Stimulated activated naive B cell treated with anti-CD40 and anti-IgM and Interleukin-4, amounts not matched to agents 10 μg/mL and 1 μg/mL and 100 μg/mL, for 72 hours (primary cell): Measurements from ENCODE around the gene TMEM184C.
A peak's percentile ranks its signal among the peaks of the same experiment; 100 is the strongest.

Source experiments
- ATAC-seq, 2 donors: fragments of 150-1000 bp; cut with Tn5 transposase; replicated peaks; 2 replicates each; pipeline ENCODE4 v1.10.0; 2021; ENCODE audit warnings: moderate library complexity in 1 of 2
- DNase-seq: peaks from one replicate; pipeline ENCODE4 v3.0.0; 2021
- H3K27ac Mint-ChIP-seq: one replicate; pipeline ENCODE4 v1.8.0; 2022; ENCODE audit warnings: mild to moderate bottlenecking, mixed read lengths
- H3K27me3 Mint-ChIP-seq, 2 donors: one replicate each; pipeline ENCODE4 v1.8.0; 2022; ENCODE audit warnings: mixed read lengths in 2 of 2
- H3K36me3 Mint-ChIP-seq, 2 donors: one replicate each; pipeline ENCODE4 v1.8.0; 2022; ENCODE audit warnings: mixed read lengths in 2 of 2, mild to moderate bottlenecking in 1 of 2
- H3K4me1 Mint-ChIP-seq, 2 donors: one replicate each; pipeline ENCODE4 v1.8.0; 2022; ENCODE audit warnings: mixed read lengths in 2 of 2, mild to moderate bottlenecking in 1 of 2
- H3K4me3 Mint-ChIP-seq, 2 donors: one replicate each; pipeline ENCODE4 v1.8.0; 2022; ENCODE audit warnings: mild to moderate bottlenecking in 2 of 2, mixed read lengths in 2 of 2, moderate library complexity in 1 of 2
- H3K9me3 Mint-ChIP-seq, 2 donors: one replicate each; pipeline ENCODE4 v1.8.0; 2022; ENCODE audit warnings: mixed read lengths in 2 of 2, mild to moderate bottlenecking in 1 of 2

The TMEM184C gene

DNA sequence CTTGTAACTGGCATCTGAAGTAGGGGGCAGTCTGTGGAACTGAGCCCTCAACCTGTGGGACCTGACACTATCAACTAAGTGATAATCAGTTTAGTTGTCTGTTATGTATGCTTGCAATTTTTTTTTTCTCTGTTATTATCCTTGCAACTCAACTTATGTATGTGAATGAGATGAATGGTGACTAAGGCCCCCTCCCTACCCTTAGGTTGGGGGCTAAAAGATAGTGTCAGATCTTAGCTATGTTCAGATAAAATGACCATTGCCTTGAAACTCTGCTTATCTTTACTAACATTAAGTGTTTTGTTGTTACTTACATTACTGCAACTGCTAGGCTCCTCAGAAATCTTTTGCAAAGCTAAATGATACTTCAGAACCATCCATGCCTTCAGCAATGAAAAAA is 31.5 kb downstream of the TMEM184C start:
- Mint-ChIP-seq H3K27me3 (no peaks in the 10 kb centered on the region), H3K27ac (peak overlapping the region; percentile 6), H3K9me3 (peaks cover 0 to 2% of the 10 kb centered on the region in 2 donors), H3K4me3 (no peak overlapping the region), H3K4me1 (peaks cover 7 to 18% of the 10 kb centered on the region in 2 donors), H3K36me3 (peaks cover 41 to 64% of the 10 kb centered on the region in 2 donors)
- DNase-seq (no peak), ATAC-seq (no peak)

DNA sequence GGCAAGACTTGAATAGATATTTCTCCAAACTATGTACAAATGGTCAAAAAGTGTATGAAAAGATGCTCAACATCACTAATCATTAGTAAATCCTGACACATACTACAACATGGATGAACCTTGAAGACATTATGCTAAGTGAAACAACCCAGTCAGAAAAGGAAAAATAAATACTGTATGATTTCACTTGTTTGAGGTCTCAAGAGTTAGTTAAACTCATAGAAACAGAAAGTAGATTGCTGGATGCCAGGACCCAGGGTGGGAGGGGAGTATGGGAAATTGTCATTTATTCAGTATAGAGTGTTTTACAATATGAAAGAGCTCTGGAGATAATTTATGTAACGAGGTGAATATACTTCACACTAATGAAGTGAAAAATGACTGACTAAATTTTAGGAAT is 34.4 kb downstream of the TMEM184C start:
- Mint-ChIP-seq H3K27me3 (no peaks in the 10 kb centered on the region), H3K4me1 (peaks cover 5 to 12% of the 10 kb centered on the region in 2 donors), H3K9me3 (peaks cover 0 to 2% of the 10 kb centered on the region in 2 donors), H3K36me3 (peaks cover 49 to 68% of the 10 kb centered on the region in 2 donors), H3K27ac (no peak overlapping the region), H3K4me3 (no peak overlapping the region)
- ATAC-seq (no peak), DNase-seq (no peak)

DNA sequence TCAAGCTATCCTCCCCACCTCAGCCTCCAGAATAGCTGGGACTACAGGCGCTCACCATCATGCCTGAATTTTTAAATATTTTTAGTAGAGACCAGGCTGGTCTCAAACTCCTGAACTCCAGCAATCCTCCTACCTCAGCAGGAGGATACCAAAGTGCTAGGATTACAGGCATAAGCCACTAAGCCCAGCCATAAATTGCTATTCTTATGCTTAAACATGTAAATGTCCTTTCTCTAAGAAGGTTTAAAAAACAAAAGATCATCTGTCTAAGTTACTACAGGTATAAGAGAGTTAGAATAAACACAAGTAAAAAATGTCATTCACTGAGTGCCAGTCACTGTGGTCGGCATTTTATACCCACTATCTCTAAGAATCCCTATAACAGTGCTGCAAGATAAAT is 38.4 kb downstream of the TMEM184C start:
- peaks cover 39 to 58% of the 10 kb centered on the region in 2 donors for H3K36me3 Mint-ChIP-seq
- DNase-seq (no peak), ATAC-seq (no peak)
- H3K9me3 Mint-ChIP-seq: no peaks in the 10 kb centered on the region
- H3K27ac Mint-ChIP-seq: no peak overlapping the region
- H3K4me3 Mint-ChIP-seq: no peak overlapping the region
- no peaks in the 10 kb centered on the region for H3K27me3 Mint-ChIP-seq
- H3K4me1 Mint-ChIP-seq: no peaks in the 10 kb centered on the region

DNA sequence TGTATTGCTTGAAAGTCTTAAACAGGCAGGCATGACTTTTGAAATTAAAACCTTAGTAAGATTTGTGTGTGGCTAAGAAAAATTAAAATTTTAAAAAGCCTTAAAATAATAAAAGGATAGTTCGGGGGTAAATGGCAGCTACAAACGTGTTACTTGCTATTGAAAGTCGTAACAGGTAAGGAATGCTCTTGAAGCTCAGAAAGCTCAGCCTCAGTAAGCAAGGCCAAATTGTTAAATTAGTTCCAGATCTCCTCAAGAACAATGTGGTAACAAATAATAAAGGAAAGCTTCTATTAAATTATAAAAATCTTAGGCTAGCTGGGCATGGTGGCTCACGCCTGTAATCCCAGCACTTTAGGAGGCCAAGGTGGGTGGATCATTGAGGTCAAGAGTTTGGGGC is 41.3 kb downstream of the TMEM184C start:
- Mint-ChIP-seq H3K36me3 (peaks cover 36 to 46% of the 10 kb centered on the region in 2 donors), H3K4me1 (no peaks in the 10 kb centered on the region), H3K27ac (no peak overlapping the region), H3K9me3 (no peaks in the 10 kb centered on the region), H3K4me3 (no peak overlapping the region), H3K27me3 (no peaks in the 10 kb centered on the region)
- no peak for DNase-seq
- ATAC-seq: no peak

DNA sequence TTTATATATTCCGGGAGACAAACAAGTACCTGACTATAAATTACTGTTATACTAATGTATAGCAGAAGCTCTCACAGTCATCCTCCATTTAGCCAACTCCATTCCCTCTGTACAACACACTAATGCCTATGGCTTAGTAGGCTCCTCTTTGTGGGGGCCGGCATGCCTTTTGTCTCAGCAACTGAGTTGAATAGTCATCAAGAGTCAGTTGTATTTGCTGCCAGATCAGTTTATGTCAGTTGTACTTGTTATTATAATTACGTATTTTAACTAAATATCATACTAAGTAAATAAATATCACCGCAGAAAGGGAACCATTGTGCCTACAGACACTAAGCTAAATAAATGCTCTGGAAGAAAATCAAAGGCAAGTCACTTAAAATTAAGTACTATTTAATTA is 56.9 kb downstream of the TMEM184C start:
- peaks cover 19 to 28% of the 10 kb centered on the region in 2 donors for H3K36me3 Mint-ChIP-seq

DNA sequence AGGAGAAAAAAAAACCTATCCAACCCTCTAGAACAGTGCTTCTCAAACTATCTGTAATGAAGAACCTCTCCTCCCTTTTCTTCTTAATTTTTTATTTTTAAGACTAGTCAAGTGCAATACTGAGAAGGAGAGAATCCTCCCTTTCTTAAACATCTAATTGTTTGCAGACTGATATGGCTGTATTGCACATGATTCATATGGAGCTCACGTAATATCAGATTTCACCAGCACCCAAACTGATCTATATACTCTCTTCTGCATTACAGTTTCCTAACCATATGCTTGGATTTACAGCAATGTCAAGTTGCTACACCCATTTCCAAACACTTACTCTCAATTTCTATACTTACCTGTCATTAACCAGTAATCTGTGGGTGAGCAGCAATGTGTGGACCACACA is 57.3 kb downstream of the TMEM184C start:
- no peak for ATAC-seq
- Mint-ChIP-seq H3K9me3 (no peaks in the 10 kb centered on the region), H3K4me3 (no peak overlapping the region), H3K27ac (no peak overlapping the region), H3K4me1 (peaks cover 0 to 3% of the 10 kb centered on the region in 2 donors), H3K36me3 (peaks cover 20 to 30% of the 10 kb centered on the region in 2 donors), H3K27me3 (no peaks in the 10 kb centered on the region)
- no peak for DNase-seq

More for the DNA sequence above, 56.9 kb downstream of the TMEM184C start:
- Mint-ChIP-seq H3K4me1 (peaks cover 0 to 2% of the 10 kb centered on the region in 2 donors), H3K4me3 (no peak overlapping the region), H3K9me3 (no peaks in the 10 kb centered on the region), H3K27ac (no peak overlapping the region), H3K27me3 (no peaks in the 10 kb centered on the region)
- ATAC-seq: no peak
- no peak for DNase-seq

DNA sequence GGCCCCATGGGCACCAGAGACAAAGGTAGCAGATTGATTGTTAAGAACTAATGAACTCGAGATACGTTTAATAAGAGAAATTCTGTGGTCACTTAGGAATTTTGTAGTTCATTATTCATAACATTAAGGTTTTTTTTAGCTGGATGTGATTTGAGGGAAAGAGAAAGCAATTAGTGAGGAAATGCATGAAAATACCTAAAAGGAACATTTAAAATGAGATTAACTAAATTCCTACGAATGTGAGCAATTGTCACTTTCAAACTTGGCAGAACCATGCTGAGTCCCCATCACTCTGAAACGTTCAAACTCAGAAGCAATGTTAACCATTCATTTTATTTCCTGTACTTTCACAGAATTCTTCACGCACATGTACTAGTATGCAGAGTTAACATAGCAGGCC is 60.9 kb downstream of the TMEM184C start:
- Mint-ChIP-seq H3K9me3 (no peaks in the 10 kb centered on the region), H3K27me3 (no peaks in the 10 kb centered on the region), H3K4me3 (no peak overlapping the region), H3K4me1 (peaks cover 11 to 16% of the 10 kb centered on the region in 2 donors), H3K36me3 (peaks cover 6 to 22% of the 10 kb centered on the region in 2 donors), H3K27ac (no peak overlapping the region)
- DNase-seq (no peak), ATAC-seq (no peak)

DNA sequence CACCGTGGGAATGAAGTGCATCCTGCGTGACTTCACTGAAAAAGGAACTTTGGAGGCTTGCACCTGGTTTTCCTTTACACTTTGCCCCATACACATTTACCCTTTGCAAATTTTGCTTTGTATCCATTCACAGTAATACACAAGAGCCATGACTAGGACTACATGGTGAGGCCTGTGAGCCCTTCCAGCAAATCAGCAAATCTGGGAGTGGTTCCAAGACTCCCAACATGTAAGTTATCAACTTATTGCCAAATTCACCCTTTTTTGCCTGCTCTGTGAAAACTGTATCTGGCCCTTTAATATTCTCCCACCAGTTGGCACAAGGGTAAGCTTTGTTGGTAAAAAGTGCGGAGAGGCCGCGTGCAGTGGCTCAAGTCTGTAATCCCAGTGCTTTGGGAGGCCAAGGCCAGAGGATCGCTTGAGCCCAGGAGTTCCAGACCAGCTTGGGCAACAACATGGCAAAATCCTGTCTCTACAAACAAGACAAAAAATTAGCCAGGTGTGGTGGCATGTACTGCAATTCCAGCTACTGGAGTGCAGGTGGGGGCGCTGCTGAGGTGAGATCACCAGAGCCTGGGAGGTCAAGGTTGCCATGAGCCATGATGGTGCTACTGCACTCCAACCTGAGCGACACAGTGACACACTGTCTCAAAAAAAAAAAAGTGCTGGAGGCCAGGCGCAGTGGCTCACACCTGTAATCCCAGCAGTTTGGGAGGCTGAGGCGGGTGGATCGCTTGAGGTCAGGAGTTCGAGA is 61.8 kb downstream of the TMEM184C start:
- peaks cover 11 to 16% of the 10 kb centered on the region in 2 donors for H3K4me1 Mint-ChIP-seq
- H3K4me3 Mint-ChIP-seq: no peak overlapping the region
- no peak for ATAC-seq
- no peaks in the 10 kb centered on the region for H3K9me3 Mint-ChIP-seq
- H3K27me3 Mint-ChIP-seq: no peaks in the 10 kb centered on the region
- H3K27ac Mint-ChIP-seq: no peak overlapping the region
- peaks cover 8 to 21% of the 10 kb centered on the region in 2 donors for H3K36me3 Mint-ChIP-seq
- DNase-seq: no peak

DNA sequence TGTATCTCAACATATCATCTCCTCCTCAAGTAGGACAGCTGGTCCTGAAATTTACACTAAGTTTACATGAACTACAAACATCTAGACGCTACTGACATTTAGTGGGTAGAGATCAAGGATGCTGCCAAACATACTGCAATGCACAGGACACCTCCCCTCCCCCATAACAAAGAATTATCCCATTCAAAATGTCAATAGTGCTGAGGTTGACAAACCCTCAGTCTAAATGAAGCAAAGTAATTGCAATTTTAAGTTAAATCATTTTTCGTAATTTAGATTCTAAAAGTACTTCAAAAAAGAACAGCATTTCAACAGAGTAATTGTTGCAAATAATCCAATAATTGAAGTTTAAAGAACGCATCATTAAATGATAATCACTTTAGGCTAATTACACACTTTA is 65.6 kb downstream of the TMEM184C start:
- ATAC-seq: no peak
- no peak for DNase-seq
- peaks cover 8 to 21% of the 10 kb centered on the region in 2 donors for H3K36me3 Mint-ChIP-seq
- H3K4me3 Mint-ChIP-seq: peak overlapping the region; percentile 86 to 91
- H3K27ac Mint-ChIP-seq: no peak overlapping the region
- peaks cover 13 to 16% of the 10 kb centered on the region in 2 donors for H3K4me1 Mint-ChIP-seq
- H3K9me3 Mint-ChIP-seq: no peaks in the 10 kb centered on the region
- H3K27me3 Mint-ChIP-seq: peaks cover 5 to 6% of the 10 kb centered on the region in 2 donors

DNA sequence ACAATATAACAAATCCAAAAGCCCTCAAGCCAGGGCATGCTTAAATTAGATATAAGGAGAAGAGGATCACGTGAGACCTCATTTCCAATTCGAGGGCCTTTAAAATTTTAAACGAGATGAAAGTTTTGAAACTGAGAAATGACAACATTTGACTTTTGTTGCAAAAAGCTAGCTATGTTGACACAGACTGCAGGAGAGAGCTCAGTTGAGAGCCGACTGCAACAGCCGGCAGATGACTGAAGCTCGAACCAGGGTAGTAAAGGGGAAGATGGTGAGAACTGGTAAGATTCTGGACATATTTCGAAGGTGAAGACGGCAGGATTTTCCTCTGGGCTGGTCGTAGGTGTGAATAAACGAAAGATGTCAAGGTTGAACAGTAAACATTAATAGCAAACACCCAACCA is 66.0 kb downstream of the TMEM184C start:
- Mint-ChIP-seq H3K4me3 (peak overlapping the region; percentile 86 to 91), H3K27me3 (peaks cover 5 to 6% of the 10 kb centered on the region in 2 donors), H3K4me1 (peaks cover 13 to 16% of the 10 kb centered on the region in 2 donors), H3K9me3 (no peaks in the 10 kb centered on the region), H3K27ac (peak overlapping the region; percentile 99), H3K36me3 (peaks cover 5 to 17% of the 10 kb centered on the region in 2 donors)
- peak in 1 of 2 donors; percentile 7 for ATAC-seq
- DNase-seq: no peak

DNA sequence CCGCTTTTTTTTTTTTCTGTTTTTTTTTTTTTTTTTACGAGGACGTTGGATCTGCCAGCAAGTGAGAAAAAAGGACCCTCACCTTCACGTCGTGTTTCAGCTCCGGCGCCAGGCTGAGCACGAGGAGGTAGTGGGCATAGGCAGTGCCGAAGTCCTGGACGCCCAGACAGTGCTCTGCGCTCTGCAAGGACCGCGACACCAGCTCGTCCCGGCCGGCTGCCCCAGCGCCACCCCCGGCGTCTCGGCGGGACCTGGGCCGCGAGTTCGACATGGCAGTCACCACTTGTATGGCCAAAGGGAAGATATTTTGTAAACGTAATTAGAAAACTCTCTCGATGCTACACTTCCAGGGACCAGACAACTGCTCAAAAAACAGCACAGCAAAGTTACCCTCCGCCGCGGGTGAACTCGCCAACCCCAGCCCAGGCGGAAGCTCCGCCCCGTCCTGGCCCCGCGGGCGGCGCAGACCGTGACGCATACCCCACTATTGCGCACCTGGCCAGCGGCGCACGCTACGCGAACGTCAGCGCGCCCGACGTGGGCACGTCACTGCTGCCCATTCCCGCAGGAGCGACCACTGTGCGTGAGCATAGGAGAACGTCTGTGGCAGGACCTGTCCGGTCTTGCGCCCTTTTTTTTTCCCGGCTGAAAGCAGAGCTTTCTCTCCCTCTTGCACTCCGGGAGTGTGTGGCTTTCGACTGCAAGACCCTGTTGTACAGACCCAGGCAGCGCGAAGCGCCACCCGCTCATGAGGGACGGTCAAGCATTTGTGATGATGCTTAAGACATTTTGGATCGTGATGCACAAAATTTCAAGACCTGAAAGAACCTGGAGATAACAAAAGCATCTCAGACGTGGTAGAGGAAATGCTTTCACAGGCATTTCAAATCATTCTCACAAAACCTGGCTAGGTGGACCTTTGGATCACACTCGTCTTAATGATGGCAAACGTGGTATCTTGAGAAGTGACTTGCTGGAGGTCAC is 66.8 kb downstream of the TMEM184C start, which contains the start of gene PRMT9:
TSS of gene PRMT9 (minus strand) at position 447 of the 984 bp plus-strand sequence. CDS start at position 271, 176 bp downstream.
- peak within 1 kb of the TSS; percentile 86 to 91 for H3K4me3 Mint-ChIP-seq
- DNase-seq (peak; percentile 85), ATAC-seq (peak; percentile 99)
- peak within 1 kb of the TSS; percentile 99 for H3K27ac Mint-ChIP-seq
- peaks cover 4 to 10% of the 10 kb centered on the region in 2 donors for H3K36me3 Mint-ChIP-seq
- peaks cover 12 to 19% of the 10 kb centered on the region in 2 donors for H3K4me1 Mint-ChIP-seq
- no peaks in the 10 kb centered on the region for H3K9me3 Mint-ChIP-seq
- peaks cover 5 to 7% of the 10 kb centered on the region in 2 donors for H3K27me3 Mint-ChIP-seq

DNA sequence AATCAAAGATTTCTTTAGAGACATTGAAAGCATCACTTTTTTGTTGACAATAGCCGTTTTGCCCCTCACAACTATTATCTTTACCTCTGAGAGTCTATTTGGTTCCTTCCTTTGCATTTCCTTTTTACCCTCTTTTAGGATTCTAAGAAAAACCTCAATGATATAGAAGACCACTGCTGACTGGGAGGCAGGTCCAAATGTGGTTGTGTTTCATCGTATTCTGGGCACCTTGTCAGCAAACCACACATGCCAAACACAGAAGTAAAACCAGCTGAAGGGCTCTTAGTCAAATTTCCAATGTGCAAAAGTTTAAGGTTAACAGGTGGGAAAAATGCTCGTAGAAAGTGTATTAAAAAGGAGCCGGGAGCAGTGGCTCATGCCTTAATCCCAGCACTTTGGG is 71.9 kb downstream of the TMEM184C start:
- H3K27me3 Mint-ChIP-seq: peaks cover 32 to 35% of the 10 kb centered on the region in 2 donors
- peaks cover 0 to under 1% of the 10 kb centered on the region in 2 donors for H3K36me3 Mint-ChIP-seq
- H3K27ac Mint-ChIP-seq: no peak overlapping the region
- DNase-seq: peak; percentile 2
- H3K4me3 Mint-ChIP-seq: peak overlapping the region in 1 of 2 donors; percentile 34
- peaks cover 2 to 5% of the 10 kb centered on the region in 2 donors for H3K4me1 Mint-ChIP-seq
- ATAC-seq: peak; percentile 55 to 60
- no peaks in the 10 kb centered on the region for H3K9me3 Mint-ChIP-seq

DNA sequence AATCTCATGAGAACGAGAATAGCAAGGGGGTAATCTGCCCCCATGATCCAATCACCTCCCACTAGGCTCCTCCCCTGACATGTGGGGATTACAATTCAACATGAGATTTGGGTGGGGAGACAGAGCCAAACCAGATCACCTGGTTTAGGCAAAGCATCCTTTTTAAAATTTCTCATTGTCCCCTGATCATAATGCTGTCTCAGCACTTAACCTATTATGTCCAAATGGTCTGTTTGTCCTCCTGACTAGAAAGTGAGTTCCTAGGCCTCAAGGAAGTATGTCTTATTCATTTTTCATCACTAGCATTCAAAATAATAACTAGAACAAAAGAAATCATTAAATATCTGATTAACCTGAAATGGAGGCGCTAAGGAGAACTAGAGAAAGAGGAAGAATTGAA is 74.6 kb downstream of the TMEM184C start:
- H3K27me3 Mint-ChIP-seq: peaks cover 32 to 37% of the 10 kb centered on the region in 2 donors
- H3K27ac Mint-ChIP-seq: no peak overlapping the region
- DNase-seq (no peak), ATAC-seq (no peak)
- no peaks in the 10 kb centered on the region for H3K9me3 Mint-ChIP-seq
- no peaks in the 10 kb centered on the region for H3K36me3 Mint-ChIP-seq
- peaks cover 0 to 5% of the 10 kb centered on the region in 2 donors for H3K4me1 Mint-ChIP-seq
- H3K4me3 Mint-ChIP-seq: no peak overlapping the region

DNA sequence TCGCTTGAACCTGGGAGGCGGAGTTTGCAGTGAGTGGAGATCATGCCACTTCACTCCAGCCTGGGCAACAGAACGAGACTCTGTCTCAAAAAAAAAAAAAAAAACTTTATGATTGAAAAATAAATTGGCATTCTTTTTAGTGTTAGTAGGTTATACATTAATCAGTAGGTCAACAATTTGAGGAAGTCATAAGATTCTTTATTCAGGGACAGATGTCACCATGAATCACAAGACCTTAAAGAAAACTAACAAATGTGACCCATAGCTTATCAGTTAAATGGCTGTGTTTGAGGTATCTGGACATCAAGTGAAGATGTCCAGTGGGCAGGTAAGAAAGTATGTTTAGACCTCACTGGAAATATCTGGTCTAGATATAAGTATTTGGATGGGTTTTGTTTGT is 76.0 kb downstream of the TMEM184C start:
- Mint-ChIP-seq H3K36me3 (no peaks in the 10 kb centered on the region), H3K27ac (no peak overlapping the region), H3K9me3 (no peaks in the 10 kb centered on the region), H3K27me3 (peaks cover 36 to 37% of the 10 kb centered on the region in 2 donors), H3K4me1 (peaks cover 0 to 5% of the 10 kb centered on the region in 2 donors), H3K4me3 (no peak overlapping the region)
- no peak for DNase-seq
- ATAC-seq: no peak
